SH-SY5Y (cell line): Measurements from ENCODE around the gene NCAM1.

Experiments
- GATA2 ChIP-seq: IDR thresholded peaks from 2 replicates; pipeline ENCODE4 v1.6.1; 2011; ENCODE audit warnings: mild to moderate bottlenecking, low read depth, low read length
- GATA3 ChIP-seq: IDR thresholded peaks from 2 replicates; pipeline ENCODE4 v1.6.1; 2011; ENCODE audit warnings: low read depth, mild to moderate bottlenecking, low read length, moderate library complexity

GRCh38 chr11:113118104-113118503, 156.9 kb downstream of the NCAM1 start:
- TF ChIP-seq GATA3 (no peak), GATA2 (no peak)
